Medulla oblongata (tissue), 1 donor: ENCODE results near the gene SLAMF8.

Experiments used
- DNase-seq: peaks from one replicate; pipeline ENCODE4 v3.0.0-alpha.2; 2015; ENCODE audit errors: extremely low spot score

The SLAMF8 gene

DNA sequence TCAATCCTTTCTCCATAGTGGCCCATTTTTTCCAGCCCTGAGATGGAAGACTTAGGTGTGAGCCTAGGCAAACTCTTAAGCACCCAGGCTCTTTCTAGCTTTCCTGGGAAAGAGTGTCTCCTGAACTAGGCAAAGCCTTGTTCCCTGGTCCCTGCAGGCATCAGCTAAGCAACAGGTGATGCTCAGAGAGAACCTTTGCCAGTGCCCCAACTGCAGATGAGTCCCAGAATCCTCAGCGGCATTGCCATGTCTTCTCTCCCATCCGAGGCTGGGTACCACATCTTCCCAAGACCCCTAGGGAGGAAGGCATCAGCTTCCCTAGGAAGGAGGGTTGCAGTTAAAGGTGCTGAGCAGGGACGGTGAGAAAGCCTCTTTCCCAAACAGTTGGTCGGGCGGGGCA lies 44.0 kb downstream of the SLAMF8 start:
- no peak for DNase-seq

DNA sequence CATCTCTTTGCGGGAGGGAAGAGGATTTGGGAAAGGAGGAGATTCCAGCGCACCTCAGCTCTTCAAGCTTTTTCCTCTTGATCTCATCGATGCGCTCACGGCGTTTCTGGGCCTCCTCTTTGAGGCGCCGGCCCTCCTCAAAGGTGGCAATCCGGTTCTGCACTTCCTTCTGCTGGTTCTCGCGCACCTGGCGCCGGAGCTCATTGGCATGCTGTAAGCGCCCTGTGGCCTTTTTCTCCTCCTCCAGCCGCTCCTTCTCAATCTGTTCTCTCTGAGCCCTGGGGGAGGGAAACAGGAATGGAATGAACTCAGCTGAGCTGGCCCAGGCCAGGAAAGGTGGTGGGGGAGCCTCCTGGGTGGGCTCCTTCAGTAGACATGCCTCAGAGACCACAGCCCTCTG lies 46.2 kb downstream of the SLAMF8 start:
- DNase-seq, result no peak

DNA sequence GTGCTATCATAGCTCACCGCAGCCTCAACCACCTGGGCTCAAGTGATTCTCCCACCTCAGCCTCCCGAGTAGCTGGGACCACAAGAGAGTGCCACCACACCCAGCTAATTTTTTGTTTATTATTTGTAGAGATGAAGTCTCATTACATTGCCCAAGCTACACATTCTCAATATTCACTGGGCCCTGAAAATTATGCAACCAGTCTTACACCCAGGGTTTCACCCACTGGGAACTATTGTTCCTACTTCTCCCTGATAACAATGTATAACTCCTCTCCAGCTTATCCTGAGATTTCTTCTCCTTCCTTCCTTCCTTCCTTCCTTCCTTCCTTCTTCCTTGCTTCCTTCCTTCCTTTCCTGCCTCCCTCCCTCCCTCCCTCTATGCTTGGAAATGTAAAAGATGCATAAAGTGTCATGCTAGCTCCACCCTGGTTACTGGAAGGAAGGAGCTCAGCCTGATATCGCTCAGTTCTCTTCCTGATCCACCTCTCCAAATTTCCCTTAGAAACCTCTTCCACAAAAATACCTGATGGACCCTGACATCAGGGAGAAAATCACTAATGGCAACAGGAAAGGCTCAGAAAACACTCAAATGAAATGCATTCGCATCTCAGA lies 47.0 kb downstream of the SLAMF8 start:
- no peak for DNase-seq

GRCh38 chr1:159877695-159878444 lies 51.2 kb downstream of the SLAMF8 start:
- DNase-seq, result no peak

DNA sequence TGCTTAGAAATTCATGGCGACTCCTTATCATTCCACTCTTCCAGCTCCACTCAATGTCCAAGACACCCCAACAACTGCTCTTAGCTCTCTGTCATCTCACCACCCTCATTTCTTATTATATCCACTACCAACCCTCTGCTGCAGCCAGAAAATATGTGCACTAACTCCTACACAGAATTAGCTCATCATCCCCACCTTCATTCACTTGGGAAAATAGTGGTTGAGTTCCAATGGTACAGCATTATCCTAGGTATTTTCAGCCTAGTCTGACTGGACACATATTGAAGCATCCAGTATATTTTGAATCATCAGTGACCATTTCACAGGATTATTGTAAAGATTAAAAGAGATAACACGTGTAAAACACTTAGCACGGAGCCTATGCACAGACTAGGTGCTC lies 52.5 kb downstream of the SLAMF8 start:
- no peak for DNase-seq

- DNase-seq, result no peak
These were observed 53.3 kb downstream of the SLAMF8 start for GRCh38 chr1:159879977-159880376.

DNA sequence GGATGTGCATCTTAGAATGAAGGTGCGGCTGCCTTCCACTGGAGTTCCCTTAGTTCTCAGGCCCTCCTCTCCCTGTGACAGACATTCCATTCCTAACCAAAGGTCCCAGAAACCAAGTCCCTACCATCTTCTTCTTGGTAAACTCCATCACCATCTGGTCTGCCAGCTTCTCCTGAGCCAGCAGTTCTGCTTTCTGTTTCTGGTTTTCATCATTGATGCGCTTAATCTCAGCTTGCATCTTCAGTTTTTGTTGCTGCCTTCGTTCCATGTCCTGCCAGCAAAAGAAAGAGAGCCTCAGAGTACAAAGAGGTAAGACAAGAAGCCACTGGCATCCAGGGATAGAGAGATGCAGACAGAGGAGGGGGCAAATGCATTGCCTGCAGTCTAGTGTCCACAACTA lies 53.8 kb downstream of the SLAMF8 start:
- DNase-seq, result no peak

GRCh38 chr1:159881622-159882526 lies 55.2 kb downstream of the SLAMF8 start:
- peak; percentile 21 for DNase-seq

- no peak for DNase-seq
These were observed 55.8 kb downstream of the SLAMF8 start for GRCh38 chr1:159882527-159882862.

- DNase-seq, result no peak
These were observed 56.5 kb downstream of the SLAMF8 start for GRCh38 chr1:159883134-159883533.

DNA sequence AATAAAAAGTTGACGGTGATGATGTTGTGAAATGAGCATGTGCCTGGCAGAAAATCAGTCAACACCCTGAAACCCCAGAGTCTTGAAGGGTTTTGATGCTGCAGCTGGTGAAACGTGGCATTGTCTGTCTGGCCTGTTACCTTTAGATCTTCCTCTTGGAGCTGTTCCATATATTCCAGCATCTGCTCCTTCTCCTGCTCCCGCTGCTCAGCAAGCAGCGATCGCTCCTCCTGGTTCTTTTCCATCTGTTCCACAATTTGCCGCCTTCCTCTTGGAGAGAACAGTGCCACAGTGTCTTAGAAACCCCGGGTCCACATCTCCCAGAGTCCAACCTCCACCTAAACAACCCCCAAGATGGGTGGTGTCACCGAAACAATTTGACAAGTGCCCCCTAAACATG lies 57.6 kb downstream of the SLAMF8 start:
- DNase-seq, result no peak
